AG04449 (cell line): ENCODE data around the gene SEC16B.

Experiments
- CTCF ChIA-PET: fragments of 350-600 bp; formaldehyde crosslinking; extraction: SDS; loops from one replicate; lab custom pipeline; 2021; ENCODE audit warnings: antibody characterized with exemption; lab: Yijun Ruan, JAX
- POLR2A ChIA-PET: fragments of 400-600, 350-600 bp; formaldehyde crosslinking; extraction: SDS; loops from one replicate; lab custom pipeline; 2020; ENCODE audit warnings: antibody characterized with exemption, inconsistent platforms; lab: Yijun Ruan, JAX
- DNase-seq: peaks from one replicate; pipeline ENCODE4 v3.0.0-alpha.2; 2010; ENCODE audit warnings: low read depth, low spot score
- H3K4me3 ChIP-seq: 2 replicates; pipeline ENCODE4 v1.5.1; 2011; ENCODE audit warnings: low read depth, mild to moderate bottlenecking, control low read depth, low read length
- TF ChIP-seq, protein P1 (sequence below): IDR thresholded peaks from one replicate; pipeline ENCODE4 v1.5.1; 2011; ENCODE audit warnings: mild to moderate bottlenecking, moderate library complexity, low read length, control low read depth, inconsistent platforms; ENCODE audit not compliant: insufficient read depth; ENCODE audit errors: missing control alignments

Gene SEC16B

DNA sequence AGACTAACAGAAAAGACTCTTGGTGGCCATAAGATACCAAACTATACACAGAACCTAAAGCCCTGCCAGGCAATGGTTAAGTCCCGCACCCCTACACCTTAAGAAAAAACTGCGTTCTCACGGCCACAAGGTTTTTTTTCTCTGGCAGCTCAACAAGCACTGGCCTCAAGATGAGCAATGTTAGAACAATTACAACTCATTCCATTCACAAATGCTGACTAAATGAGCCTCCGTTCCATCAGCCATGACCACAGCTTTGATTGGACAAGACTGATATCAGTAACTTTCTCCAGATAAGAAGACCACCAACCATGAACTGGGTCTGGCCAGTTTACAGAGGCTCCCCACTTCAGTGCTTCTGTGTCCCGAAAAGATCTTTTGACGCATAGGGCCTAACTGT, 31.9 kb downstream of the SEC16B start:
- no peak for DNase-seq
- POLR2A ChIA-PET, result no interaction called here
- H3K4me3 ChIP-seq, result no peak overlapping the region
- CTCF ChIA-PET, result interaction anchor here (1.1 to 8.2 kb wide), 3 partner anchors 9 to 12 kb away, joined by 3 to 95 read pairs (median 59); no protein-coding TSS in a partner anchor
- TF ChIP-seq, protein P1, sequence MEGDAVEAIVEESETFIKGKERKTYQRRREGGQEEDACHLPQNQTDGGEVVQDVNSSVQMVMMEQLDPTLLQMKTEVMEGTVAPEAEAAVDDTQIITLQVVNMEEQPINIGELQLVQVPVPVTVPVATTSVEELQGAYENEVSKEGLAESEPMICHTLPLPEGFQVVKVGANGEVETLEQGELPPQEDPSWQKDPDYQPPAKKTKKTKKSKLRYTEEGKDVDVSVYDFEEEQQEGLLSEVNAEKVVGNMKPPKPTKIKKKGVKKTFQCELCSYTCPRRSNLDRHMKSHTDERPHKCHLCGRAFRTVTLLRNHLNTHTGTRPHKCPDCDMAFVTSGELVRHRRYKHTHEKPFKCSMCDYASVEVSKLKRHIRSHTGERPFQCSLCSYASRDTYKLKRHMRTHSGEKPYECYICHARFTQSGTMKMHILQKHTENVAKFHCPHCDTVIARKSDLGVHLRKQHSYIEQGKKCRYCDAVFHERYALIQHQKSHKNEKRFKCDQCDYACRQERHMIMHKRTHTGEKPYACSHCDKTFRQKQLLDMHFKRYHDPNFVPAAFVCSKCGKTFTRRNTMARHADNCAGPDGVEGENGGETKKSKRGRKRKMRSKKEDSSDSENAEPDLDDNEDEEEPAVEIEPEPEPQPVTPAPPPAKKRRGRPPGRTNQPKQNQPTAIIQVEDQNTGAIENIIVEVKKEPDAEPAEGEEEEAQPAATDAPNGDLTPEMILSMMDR, result no peak

- ChIA-PET CTCF (interaction anchor here (1.1 to 8.2 kb wide), 4 partner anchors 9 to 15 kb away, joined by 3 to 95 read pairs (median 31); no protein-coding TSS in a partner anchor), POLR2A (no interaction called here)
- TF ChIP-seq, protein P1, result no peak
- DNase-seq, result no peak
- no peak overlapping the region for H3K4me3 ChIP-seq
Measured at GRCh38 chr1:177937174-177937770, 32.6 kb downstream of the SEC16B start.

DNA sequence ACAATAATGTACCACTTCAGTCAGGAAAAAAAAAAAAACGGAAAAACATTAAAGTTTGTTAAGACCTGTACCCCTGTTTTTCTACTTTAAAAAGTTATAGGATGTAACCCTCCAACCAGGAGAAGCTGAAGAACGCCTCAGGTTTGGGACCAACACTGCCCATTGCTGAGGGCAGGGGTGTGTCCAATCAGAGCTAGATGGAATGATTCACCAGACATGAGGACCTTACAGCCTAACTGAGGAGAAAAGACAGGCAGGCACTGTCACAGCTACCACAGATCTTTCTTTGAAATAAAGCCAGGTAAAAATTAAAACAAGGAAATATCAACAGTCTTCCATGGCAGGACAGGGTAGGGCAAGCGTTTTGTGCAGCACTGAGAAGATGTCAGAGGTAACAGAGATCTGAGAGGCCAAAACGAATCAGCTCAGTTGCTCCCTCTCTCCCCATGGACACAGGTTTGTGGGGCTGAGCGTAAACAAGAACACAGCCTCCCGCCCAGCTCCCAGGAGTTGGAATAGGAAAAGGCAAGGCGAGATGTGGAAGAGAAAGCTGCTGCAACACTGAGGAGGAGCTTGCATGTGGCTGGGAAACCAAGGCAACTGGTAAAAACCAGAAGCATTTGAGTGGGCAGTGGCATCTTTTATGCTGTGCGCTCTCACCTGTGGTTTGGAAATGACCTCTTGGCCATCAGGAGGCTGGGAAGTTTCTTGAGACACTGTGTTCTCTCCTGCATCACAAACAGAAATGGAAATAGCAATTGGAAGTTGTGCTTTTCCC, 34.0 kb downstream of the SEC16B start:
- DNase-seq, result no peak
- CTCF ChIA-PET, result interaction anchor here (1.1 to 8.2 kb wide), 5 partner anchors 8 to 1038 kb away, joined by 3 to 95 read pairs (median 3); no protein-coding TSS in a partner anchor
- no peak overlapping the region for H3K4me3 ChIP-seq
- POLR2A ChIA-PET, result no interaction called here
- TF ChIP-seq, protein P1, result no peak

GRCh38 chr1:177934927-177935326, 34.9 kb downstream of the SEC16B start:
- POLR2A ChIA-PET, result no interaction called here
- TF ChIP-seq, protein P1, result no peak
- no peak for DNase-seq
- no peak overlapping the region for H3K4me3 ChIP-seq
- CTCF ChIA-PET, result interaction anchor here (1.1 to 8.0 kb wide), 2 partner anchors 12 to 1037 kb away, joined by 3 to 95 read pairs; no protein-coding TSS in a partner anchor

- H3K4me3 ChIP-seq, result no peak overlapping the region
- TF ChIP-seq, protein P1, result no peak
- ChIA-PET POLR2A (interaction anchor here (0.6 kb wide), 1 partner anchor 370 kb away, joined by 3 read pairs; no protein-coding TSS in a partner anchor), CTCF (interaction anchor here (0.9 to 8.0 kb wide), 2 partner anchors 10 to 12 kb away, joined by 3 to 95 read pairs; no protein-coding TSS in a partner anchor)
- no peak for DNase-seq
Measured at GRCh38 chr1:177934461-177934860, 35.4 kb downstream of the SEC16B start.

GRCh38 chr1:177933881-177934280, 36.0 kb downstream of the SEC16B start:
- no peak for DNase-seq
- no peak overlapping the region for H3K4me3 ChIP-seq
- ChIA-PET POLR2A (interaction anchor here (0.6 kb wide), 1 partner anchor 370 kb away, joined by 3 read pairs; no protein-coding TSS in a partner anchor), CTCF (interaction anchor here (0.9 to 8.0 kb wide), 2 partner anchors 9 to 13 kb away, joined by 3 to 95 read pairs; no protein-coding TSS in a partner anchor)
- TF ChIP-seq, protein P1, result no peak
